HEK293 (cell line): Measurements from ENCODE around the gene PRPS1L1.

Source experiments
- CTCF ChIA-PET: fragments of 350-600 bp; formaldehyde crosslinking; extraction: SDS; loops from one replicate; lab custom pipeline; 2021; ENCODE audit warnings: antibody characterized with exemption; lab: Yijun Ruan, JAX
- POLR2A ChIA-PET: fragments of 300-600 bp; formaldehyde crosslinking; extraction: SDS; loops from one replicate; lab custom pipeline; 2020; ENCODE audit warnings: antibody characterized with exemption, inconsistent platforms; lab: Yijun Ruan, JAX
- H3K27ac ChIP-seq: fragments of 200-500 bp; sonication (Bioruptor generic); 2 replicates; pipeline ENCODE4 v1.5.1; 2014; ENCODE audit warnings: low read depth, low read length, control low read depth, inconsistent platforms; ENCODE audit errors: extremely low read depth
- H3K36me3 ChIP-seq, 2 experiments: fragments of 200-500 bp in 1 of 2; sonication (Bioruptor generic) in 1 of 2; 1 replicate in 1 of 2; 2 replicates in 1 of 2; pipeline ENCODE4 v1.5.1; 2014 to 2017; ENCODE audit warnings: inconsistent platforms in 2 of 2, low read length in 2 of 2; ENCODE audit not compliant: control insufficient read depth in 2 of 2, insufficient read depth in 1 of 2
- H3K4me1 ChIP-seq: fragments of 200-500 bp; sonication (Bioruptor generic); 2 replicates; pipeline ENCODE4 v1.5.1; 2014; ENCODE audit warnings: mild to moderate bottlenecking, low read length, inconsistent platforms; ENCODE audit not compliant: control insufficient read depth, insufficient read depth
- H3K4me3 ChIP-seq: 2 replicates; pipeline ENCODE4 v1.5.1; 2011; ENCODE audit warnings: low read depth, mild to moderate bottlenecking, control low read depth, low read length, moderate library complexity
- H3K9me3 ChIP-seq: fragments of 200-500 bp; sonication (Bioruptor generic); 2 replicates; pipeline ENCODE4 v1.5.1; 2014; ENCODE audit warnings: low read depth, low read length, inconsistent platforms; ENCODE audit not compliant: control insufficient read depth, insufficient read depth
- GLI2 ChIP-seq: fragments of 450-650 bp; formaldehyde crosslinking; IDR thresholded peaks from 2 replicates; pipeline ENCODE4; 2017; ENCODE audit warnings: missing biosample characterization, missing genetic modification characterization, low read depth, borderline replicate concordance
- HIC1 ChIP-seq: fragments of 450-650 bp; formaldehyde crosslinking; IDR thresholded peaks from 2 replicates; pipeline ENCODE4 v1.5.1; 2016; ENCODE audit warnings: missing biosample characterization, missing genetic modification characterization
- KLF8 ChIP-seq: fragments of 450-650 bp; formaldehyde crosslinking; IDR thresholded peaks from 2 replicates; pipeline ENCODE4 v1.5.1; 2016; ENCODE audit warnings: missing biosample characterization, missing genetic modification characterization
- REST ChIP-seq: fragments of 450-650 bp; formaldehyde crosslinking; IDR thresholded peaks from 2 replicates; pipeline ENCODE4 v1.5.1; 2016; ENCODE audit warnings: missing biosample characterization, missing genetic modification characterization
- TRIM28 ChIP-seq: IDR thresholded peaks from 2 replicates; pipeline ENCODE4 v1.6.1; 2011; ENCODE audit warnings: low read length, control low read depth, borderline replicate concordance
- ZNF146 ChIP-seq: fragments of 450-650 bp; formaldehyde crosslinking; IDR thresholded peaks from 2 replicates; pipeline ENCODE4 v1.5.1; 2016; ENCODE audit warnings: missing biosample characterization, missing genetic modification characterization
- ZNF311 ChIP-seq: fragments of 450-650 bp; formaldehyde crosslinking; IDR thresholded peaks from 2 replicates; pipeline ENCODE4 v1.5.1; 2017; ENCODE audit warnings: missing biosample characterization, missing genetic modification characterization, borderline replicate concordance
- ZNF362 ChIP-seq: fragments of 450-650 bp; formaldehyde crosslinking; IDR thresholded peaks from 2 replicates; pipeline ENCODE4 v1.5.1; 2016; ENCODE audit warnings: missing biosample characterization, missing genetic modification characterization
- ZNF394 ChIP-seq: fragments of 450-650 bp; formaldehyde crosslinking; IDR thresholded peaks from 2 replicates; pipeline ENCODE4 v1.5.1; 2016; ENCODE audit warnings: missing biosample characterization, missing genetic modification characterization, mild to moderate bottlenecking, moderate library complexity, borderline replicate concordance
- ZNF398 ChIP-seq: fragments of 450-650 bp; formaldehyde crosslinking; IDR thresholded peaks from 2 replicates; pipeline ENCODE4 v1.5.1; 2017; ENCODE audit warnings: missing biosample characterization, missing genetic modification characterization
- ZNF600 ChIP-seq: fragments of 450-650 bp; formaldehyde crosslinking; IDR thresholded peaks from 2 replicates; pipeline ENCODE4 v1.5.1; 2016; ENCODE audit warnings: missing biosample characterization, missing genetic modification characterization
- ZNF623 ChIP-seq: fragments of 450-650 bp; formaldehyde crosslinking; IDR thresholded peaks from 2 replicates; pipeline ENCODE4 v1.5.1; 2016; ENCODE audit warnings: missing biosample characterization, missing genetic modification characterization
- ZNF645 ChIP-seq: fragments of 450-650 bp; formaldehyde crosslinking; IDR thresholded peaks from 2 replicates; pipeline ENCODE4; 2016; ENCODE audit warnings: missing biosample characterization, missing genetic modification characterization
- ZSCAN5A ChIP-seq: fragments of 450-650 bp; formaldehyde crosslinking; IDR thresholded peaks from 2 replicates; pipeline ENCODE4 v1.5.1; 2016; ENCODE audit warnings: missing biosample characterization, missing genetic modification characterization

PRPS1L1 gene

GRCh38 chr7:17990761-17991160 lies 36.9 kb downstream of the PRPS1L1 start:
- Histone ChIP-seq H3K4me1 (no peaks in the 10 kb centered on the region), H3K27ac (no peak overlapping the region), H3K9me3 (no peaks in the 10 kb centered on the region), H3K4me3 (no peak overlapping the region), H3K36me3 (no peaks in the 10 kb centered on the region)
- POLR2A ChIA-PET, result no interaction called here
- CTCF ChIA-PET, result no interaction called here
- TF ChIP-seq GLI2 (no peak), ZNF398 (tag by site-specific recombination) (no peak), REST (tag by site-specific recombination) (no peak), ZNF394 (tag by site-specific recombination) (no peak), ZSCAN5A (tag by site-specific recombination) (no peak), ZNF623 (tag by site-specific recombination) (no peak), ZNF600 (tag by site-specific recombination) (no peak), ZNF362 (no peak), TRIM28 (no peak), ZNF311 (tag by site-specific recombination) (no peak), ZNF146 (tag by site-specific recombination) (no peak), KLF8 (tag by site-specific recombination) (no peak), HIC1 (no peak), ZNF645 (tag by site-specific recombination) (no peak)
